OCI-M1 (cell line): ENCODE results near the gene PLEKHM1.

Source experiments
- DNase-seq: peaks from one replicate; lab custom pipeline; 2025; lab: John Stamatoyannopoulos, UW

PLEKHM1 gene

DNA sequence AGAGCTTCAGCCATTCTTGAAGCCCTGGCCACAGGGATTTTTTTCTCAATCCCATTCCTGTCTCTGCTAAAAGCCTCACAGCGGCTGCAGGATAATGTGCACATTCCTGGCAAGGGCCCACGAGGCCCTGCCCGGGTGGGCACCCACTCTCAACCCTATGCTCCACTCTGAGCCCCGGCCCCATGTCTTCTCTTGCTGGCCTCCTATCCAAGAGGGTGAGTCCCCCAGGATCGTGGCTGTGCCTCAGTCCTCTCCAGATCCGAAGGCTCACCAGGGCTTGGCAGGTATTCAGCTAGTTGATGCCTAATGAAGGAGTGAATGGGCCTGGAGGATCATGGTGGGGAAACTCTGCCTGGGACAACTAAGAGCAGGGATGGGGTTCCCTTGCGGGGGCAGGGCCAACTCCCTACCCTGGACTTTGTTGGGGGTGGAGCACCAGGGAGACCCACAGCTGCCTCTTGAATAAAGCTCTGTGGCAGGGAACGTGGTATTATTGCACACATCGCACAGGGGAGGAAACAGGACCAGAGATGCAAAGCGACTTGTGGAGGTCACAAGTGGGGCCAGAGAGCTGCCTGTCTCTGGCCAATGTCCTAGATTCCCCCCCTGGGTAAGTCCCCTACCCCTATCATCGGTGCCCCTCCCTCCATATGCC is 63.2 kb downstream of the PLEKHM1 start:
- DNase-seq, result no peak

DNA sequence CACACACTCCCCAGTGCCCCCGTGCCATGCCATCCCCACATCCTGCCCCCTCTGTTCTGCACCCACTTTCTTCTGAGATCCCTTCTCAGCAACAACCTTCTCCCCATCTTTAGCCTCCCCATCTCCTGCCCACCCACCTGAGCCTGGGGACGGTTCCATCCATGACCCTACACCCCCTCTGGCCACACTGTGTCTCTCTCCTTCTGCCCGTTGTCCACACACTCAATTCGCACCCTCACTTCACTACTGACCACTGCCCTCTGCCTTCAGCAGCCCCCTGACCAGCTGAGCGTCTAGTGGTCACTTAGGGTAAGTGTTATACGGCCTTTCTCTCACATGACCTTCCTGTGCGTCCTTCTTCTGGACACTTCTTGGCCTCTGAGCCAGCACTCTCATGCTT is 64.0 kb downstream of the PLEKHM1 start:
- DNase-seq, result no peak

DNA sequence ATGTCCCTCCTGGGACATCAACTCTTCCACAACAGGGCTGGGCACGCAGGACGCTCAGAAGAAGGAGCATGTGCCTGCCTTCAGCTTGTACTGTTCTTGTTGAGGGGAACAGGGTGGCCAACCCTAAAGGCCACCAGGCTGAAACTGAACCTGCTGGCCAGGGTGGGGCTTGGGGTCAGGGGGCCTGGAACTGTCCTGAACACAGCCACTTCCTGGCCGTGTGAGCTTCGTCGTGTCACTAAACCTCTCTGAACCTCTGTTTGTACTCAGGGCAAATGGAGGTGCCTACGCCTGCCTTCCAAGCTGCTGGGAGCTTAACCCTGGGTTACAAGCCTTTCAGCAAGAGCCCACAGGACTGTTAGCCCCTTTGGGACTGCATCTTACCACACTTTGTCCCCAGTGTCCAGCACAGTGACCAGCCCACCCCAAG is 64.5 kb downstream of the PLEKHM1 start:
- no peak for DNase-seq

GRCh38 chr17:45425125-45425983 is 65.2 kb downstream of the PLEKHM1 start:
- peak; percentile 78 for DNase-seq

DNA sequence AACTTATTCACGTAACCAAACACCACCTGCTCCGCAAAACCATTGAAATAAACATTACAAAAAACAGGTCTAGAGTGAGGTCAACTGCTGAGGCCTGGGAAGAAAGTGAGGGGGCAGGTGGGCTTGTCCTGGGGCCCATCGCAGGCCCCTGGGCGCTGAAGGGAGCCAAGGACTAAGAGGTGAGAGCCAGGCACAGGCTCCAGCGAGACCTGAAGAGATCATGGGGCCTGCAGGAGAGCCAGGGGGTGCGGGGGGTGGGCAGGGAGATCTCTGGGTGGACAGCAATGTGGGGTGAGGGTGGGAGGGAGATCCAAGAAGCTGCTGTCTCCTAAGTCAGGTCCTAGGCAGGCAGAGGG is 65.8 kb downstream of the PLEKHM1 start:
- DNase-seq, result no peak

DNA sequence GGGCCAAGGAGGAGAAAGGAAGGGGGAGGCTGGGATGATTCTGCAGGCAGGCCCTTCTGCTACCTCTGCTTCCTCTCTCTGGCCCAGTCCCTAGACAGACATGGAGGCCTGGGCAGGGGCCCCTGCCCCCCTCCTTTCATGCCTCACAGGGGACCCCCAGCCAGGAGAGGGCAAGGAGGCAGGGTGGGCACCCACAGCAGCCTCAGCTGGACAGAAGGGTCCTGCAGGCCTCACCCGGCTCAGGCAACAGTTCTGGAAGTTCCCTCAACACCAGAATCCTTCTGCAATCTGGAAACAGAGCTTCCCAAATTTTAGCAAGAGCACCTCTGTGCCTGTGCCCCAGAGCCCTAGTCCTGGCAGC is 66.6 kb downstream of the PLEKHM1 start:
- no peak for DNase-seq

DNA sequence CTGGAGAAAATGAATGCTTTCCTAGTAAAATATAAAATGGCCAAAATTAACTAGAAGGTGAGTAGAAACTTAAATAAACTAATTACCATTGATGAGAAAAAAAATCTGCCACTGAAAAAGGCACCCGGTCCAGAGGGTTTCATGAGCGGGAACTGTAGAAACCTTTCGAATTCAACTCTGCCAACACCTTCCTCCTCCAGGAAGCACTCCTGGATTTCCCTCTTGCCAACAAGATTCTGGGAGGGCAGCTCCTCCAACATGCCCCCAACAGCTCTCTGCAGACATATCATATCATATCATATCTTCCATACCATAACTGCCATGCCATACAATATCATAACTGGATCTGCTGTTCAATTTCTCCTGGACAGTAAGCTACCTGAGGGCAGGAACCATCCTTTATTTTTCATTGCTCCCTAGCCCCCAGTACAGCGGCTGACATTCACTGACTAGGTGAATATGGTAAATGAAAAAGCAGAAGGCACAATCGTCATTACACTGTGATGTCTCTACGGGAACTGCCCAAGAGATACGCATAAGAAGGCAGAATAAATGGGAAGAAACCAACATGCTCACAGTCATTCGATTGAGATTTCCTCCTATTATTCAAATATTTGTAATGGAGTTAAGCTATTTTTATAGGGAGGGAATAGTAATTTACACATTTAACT is 67.1 kb downstream of the PLEKHM1 start:
- no peak for DNase-seq

GRCh38 chr17:45414990-45415881 is 75.3 kb downstream of the PLEKHM1 start:
- no peak for DNase-seq

- peak; percentile 10 for DNase-seq
Observed at GRCh38 chr17:45413498-45413923, 77.0 kb downstream of the PLEKHM1 start.

DNA sequence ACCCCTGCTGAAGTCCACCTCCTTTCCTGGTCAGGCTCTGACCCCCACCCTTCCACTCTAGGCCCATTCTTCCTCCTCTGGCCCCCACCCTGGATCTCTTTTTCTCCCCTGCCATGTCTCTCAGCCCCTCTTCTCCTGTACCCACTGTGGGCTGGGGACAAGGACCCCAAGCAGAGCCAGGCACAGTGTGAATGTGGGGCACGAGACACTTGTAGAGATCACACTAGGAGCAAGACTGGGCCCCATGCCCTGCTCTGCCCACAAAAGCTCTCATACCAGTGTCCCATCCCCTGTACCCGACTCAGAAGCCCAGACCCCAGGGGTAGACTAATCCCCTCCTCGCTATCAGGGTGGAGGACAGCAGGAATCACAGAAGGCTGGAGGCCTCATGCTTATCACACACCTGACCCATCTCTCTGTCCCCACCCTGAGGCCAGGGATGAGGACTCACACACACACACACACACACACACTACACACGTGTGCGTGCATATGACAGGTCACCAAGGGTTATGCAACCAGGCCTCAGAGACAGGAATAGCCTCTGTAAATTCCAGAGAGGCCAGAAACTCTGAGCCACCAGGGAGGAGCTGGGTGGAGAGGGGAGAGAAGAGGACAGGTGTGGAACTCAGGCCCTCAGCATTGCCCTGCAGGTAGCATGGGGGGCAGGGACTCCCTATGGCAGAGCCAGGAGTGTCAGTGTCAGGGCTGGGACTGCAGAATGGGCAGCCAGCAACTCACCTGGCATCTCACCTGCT is 79.0 kb downstream of the PLEKHM1 start:
- DNase-seq, result no peak

- DNase-seq, result peak; percentile 71
Observed at GRCh38 chr17:45410144-45411091, 80.1 kb downstream of the PLEKHM1 start.

GRCh38 chr17:45409659-45410076 is 80.9 kb downstream of the PLEKHM1 start:
- DNase-seq, result no peak

GRCh38 chr17:45408611-45409421 is 81.7 kb downstream of the PLEKHM1 start:
- DNase-seq, result no peak

GRCh38 chr17:45406107-45406506 is 84.4 kb downstream of the PLEKHM1 start:
- DNase-seq, result no peak

GRCh38 chr17:45405250-45406086 is 85.1 kb downstream of the PLEKHM1 start:
- DNase-seq, result no peak

DNA sequence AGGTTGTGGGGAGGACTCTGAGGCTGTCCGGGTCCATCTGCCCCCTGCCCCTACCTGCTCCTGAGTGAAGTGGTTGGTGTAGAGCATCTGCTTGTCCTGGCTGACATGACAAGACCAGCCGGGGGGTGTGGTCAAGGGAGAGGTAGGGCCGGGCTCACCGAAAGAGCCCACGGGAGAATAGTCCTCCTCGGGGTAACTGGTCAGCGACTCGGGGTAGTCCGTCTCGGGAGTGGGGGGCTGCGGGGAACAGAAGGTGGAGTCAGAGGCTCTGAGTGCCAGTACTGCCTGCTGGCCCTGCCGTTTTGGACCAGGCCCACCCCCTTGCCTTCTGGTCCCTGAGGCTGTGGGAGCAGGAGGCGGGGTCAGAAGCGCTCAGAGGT is 85.7 kb downstream of the PLEKHM1 start:
- no peak for DNase-seq

GRCh38 chr17:45403906-45404490 is 86.5 kb downstream of the PLEKHM1 start:
- no peak for DNase-seq

DNA sequence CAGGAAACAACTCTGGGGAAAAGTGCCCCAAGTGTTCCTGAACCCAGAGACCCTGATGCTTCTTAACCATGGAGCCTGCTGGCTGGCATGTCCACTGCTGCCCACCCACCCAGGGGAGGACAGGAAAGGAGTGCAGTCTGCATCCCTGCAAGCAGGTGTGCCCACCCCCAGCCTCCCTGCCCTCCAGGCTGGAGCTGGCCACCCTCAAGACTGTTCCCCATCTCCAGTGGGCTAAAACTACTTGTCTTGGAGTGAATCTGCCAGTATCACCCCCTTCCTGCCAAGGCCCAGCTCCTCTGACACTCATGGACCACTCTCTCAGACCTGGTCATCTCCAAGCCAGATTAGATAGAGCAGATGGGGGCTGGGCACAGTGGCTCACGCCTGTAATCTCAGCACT is 87.6 kb downstream of the PLEKHM1 start:
- no peak for DNase-seq
